Measurements from ENCODE around the gene PPP1R13L.
A peak's percentile ranks its signal among the peaks of the same experiment; 100 is the strongest.
"Not testable (repeated sequence)": the region's sequence is repeated elsewhere in the genome, so short reads cannot be mapped to it uniquely, and the experiment has no call there.

The PPP1R13L gene

DNA sequence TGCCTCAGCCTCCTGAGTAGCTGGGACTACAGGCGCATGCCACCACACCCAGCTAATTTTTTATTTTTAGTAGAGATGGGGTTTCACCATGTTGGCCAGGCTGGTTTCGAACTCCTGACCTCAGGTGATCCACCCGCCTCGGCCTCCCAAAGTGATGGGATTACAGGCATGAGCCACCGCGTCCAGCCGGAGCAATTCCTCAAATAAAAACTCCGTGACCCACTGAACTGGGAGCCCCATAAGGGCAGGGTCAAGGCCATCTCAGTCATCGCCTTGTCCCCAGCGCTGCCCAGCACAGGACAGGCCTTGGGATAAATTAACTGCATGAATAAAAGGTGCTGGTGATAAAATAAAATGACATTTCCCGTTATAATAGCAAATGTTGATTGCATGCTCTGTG is 25.0 kb upstream of the PPP1R13L start:
- not testable (repeated sequence) for DNase-seq

DNA sequence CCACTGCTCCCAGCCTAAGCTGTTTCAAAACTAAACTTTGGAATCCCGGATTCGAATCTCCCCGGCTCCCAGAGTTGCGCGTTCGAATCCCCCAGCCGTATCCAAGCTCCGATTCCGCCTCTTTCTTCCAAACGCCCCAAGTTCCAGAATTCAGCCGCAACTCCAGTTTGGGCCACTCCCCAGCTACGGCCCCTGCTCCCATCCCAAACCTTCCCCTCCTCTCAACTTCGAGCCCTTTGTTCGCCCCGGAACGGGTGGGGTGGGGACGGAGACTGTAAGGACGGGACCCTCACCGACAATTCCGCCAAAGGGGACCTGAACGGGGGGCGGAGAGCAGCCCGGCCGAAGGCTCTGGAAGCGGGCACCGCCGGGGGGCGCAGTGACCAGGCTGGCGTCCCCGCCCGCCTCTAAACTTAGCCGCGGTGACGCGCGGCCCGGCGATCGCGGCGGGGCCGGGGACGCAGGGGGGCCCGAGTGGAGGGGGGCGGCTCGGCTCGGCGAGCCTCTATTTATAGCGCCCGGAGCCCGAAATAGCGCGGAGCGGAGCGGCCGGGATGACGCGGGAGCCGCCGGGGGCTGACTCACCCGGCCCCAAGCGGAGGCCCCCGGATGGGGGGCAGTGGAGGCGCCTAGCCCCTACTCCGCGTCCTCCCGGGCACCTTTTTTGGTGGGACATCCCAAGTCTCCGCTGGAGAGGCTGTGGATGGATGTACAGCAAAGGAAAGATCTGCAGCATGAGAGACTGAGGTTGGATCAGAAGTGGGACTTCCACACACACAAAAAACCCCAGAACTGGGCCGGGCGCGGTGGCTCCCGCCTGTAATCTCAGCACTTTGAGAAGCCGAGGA is 23.7 kb upstream of the PPP1R13L start:
- no peak for DNase-seq

DNA sequence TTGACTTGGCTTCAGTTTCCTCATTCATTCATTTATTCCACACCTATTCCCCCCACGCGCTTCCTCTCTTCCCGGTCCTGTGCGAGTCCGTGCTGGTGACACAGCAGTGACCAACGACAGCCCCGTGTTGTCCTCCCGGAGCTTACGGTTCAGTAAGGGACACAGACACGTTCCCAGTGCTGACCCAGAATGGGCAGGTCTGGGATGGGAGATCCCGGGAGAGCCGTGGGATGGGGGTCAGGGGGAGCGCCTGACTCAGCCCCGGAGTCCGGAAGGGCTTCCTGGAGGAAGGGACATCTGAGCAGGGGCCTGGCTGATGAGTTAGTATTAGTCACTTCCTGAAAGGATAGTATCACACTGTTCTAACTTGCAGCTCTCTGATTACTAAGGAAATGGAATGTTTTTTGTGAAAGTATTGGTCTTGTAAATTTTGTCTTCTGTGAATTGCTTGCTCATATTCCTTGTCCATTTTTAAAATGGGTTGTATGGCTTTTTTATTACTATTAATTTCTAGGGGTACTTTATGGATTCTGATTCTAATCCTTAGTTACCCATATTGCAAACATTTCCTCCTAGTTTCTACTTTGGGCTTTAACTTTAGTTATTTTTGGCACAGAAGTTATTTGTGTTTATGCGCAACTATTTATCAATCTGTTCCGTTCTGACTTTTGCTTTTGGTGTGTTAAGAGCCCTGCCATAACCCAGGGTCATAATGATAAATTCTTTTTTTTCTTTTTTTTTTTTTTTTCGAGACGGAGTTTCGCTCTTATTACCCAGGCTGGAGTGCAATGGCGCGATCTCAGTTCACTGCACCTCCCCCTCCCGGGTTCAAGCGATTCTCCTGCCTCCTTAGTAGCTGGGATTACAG is 19.6 kb upstream of the PPP1R13L start:
- peak; percentile 72 for DNase-seq

DNA sequence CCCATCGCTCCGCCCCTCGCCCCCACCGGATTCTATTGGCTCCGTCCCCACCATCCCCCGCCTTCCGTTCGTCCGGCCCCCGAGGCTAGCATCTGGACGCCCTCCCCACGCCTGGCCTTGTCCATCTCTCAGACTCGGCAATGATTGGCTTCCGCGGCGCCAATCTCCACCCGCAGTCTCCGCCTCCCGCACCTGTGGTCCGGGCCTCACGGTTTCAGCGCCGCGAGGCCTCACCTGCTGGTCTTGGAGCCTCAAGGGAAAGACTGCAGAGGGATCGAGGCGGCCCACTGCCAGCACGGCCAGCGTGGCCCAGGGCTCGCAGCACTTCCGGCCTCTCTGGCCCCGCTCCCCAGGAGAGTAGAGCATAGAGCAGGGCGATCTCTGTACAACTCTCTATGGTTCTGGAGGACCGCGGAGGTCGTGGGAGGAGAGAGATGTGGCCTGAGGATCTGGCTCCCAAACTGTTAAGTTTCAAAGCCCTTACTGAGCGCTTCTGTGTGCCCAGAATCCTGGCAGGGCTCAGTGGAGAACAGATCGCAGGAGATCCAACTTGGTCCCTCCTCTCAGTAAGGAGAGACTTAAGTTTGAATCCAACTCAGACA is 18.8 kb upstream of the PPP1R13L start, which contains the start of gene ERCC1:
Gene ERCC1, minus strand, starts transcription at position 329 of the 602 bp plus-strand sequence. CDS start 543 bp downstream, outside the sequence.
- DNase-seq = peak; percentile 95

DNA sequence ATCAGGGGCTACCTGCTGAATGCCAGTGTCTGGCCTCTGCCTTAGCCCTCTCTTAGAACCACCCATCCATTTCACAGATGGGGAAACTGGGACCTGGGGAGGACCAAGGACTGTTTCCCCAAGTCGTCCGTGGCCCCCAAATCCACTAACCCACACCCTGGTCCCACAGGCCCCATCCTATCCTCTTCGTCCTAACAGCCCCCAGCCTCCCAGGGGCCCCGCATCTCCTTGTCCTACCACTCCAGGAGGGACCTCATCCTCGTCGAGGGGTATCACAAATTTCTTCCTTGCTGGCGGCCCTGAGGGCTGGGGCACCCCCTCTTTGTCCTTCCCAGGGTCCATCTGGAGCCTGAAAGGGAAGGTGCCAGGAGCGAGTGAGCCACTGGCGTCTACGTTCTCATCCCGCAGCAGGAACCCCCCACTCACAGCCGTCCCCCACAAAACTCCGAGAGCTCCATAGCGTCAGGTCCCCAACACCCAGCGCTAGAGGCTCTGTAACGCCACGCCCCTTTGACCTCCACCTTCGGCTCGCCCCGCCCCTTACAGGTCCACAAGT is 18.2 kb upstream of the PPP1R13L start:
- no peak for DNase-seq

DNA sequence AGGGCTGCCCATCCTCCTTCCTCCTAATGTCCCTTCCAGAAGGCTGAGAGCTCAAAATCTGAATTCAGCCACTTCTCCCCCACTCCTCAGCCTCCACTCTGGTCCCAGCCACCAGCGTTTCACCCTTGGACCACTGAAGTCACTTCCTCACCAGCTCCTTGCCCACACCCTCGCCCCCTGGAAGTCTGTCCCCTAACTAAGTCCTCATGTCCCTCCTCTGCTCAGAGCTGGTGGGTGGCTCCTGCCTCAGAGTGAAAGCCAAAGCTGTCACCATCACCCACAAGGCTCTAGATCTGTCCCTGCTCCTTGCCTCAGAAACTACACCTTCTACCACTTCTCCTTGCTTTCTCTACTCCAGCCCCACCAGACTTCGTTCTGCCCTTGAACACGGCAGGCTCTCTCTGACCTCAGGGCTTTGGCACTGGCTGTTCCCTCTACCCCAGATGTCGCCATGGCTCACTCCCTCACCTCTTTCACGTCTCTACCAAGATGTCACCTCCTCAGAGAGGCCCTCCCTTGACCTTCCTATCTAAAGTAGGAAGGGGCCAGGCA is 17.2 kb upstream of the PPP1R13L start:
- DNase-seq = no peak

DNA sequence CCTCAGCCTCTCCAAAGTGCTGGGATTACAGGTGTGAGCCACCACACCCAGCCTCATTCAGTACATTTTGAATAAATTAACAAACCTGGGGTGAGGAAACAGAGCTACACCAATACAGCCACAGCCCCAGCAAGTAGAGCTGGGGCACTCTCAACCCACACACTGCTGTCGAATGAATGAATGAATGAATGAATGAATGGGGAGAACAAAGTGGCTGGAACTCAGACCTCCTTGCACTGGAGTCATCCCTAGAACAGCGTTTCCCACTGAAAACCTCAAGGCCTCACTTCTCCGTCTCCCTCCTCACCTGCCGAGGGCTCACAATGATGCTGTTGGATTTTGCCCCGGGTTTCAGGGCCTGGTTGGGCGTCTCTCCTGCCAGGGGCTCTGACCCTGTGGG is 16.0 kb upstream of the PPP1R13L start:
- no peak for DNase-seq

DNA sequence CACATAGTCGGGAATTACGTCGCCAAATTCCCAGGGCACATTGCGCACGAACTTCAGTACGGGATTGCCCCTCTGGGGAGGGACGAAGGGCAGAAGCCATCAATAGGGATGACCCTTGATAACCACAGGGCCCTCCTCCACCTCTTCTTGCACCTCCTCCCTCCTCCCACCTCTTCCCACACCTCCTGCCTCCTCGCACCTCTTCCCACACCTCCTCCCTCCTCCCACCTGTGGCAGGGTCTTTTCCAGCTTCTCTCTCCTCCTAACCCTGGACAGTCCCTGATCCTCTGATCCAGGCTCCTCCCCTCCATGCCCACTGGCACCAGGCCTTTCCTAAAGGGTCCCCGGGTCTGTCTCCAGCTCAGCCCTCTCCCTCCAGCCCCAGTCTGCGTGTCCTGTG is 15.5 kb upstream of the PPP1R13L start:
- DNase-seq = no peak

DNA sequence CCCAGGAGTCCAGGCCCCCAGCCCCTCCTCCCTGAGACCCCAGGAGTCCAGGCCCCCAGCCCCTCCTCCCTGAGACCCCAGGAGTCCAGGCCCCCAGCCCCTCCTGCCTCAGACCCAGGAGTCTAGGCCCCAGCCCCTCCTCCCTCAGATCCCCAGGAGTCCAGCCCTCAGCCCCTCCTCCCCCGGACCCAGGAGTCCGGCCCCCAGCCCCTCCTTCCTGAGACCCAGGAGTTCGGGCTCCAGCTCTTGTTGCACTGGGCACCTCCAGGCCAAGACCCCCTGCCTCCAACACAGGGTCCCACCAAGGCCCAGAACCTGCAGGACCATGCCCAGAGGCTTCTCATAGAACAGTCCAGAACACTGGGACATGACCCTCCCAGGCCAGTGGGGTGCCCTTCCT is 15.0 kb upstream of the PPP1R13L start:
- no peak for DNase-seq

DNA sequence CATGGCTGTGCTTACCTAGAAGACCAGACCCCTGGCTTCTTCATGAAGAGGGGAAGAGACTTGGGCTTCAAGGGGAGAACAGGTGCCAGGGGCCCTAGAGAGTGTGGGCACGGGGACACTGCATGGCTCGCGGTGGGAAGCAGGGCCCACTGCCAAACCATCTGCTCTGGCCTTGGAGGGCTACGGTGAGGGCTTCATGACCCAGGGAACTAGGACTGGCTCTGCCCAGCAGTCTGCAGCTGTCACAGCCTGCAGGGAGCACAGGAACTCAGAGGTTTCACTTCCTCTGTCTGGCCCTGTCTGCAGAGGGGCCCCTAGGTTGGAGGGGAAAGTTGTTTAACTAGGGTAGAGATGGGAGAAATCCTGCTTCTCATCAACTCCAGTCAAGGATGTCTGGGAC is 14.5 kb upstream of the PPP1R13L start:
- peak; percentile 55 for DNase-seq

DNA sequence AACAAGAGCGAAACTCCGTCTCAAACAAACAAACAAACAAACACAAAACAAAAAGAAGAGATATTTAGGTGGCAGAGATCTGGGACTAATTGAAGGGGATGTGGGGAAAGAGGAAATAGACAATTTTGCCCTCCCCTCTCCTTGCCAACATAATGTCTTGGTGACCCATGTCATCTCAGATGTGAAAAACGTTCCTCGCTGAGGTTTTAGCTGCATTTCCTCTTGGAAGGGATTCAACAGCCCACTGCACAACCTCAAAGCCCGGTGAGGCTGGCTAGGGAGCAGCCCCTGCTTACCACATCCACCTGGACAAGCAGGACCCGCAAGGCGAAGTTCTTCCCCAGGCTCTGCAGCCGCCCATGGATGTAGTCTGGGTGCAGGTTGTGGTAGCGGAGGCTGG is 13.9 kb upstream of the PPP1R13L start:
- no peak for DNase-seq

DNA sequence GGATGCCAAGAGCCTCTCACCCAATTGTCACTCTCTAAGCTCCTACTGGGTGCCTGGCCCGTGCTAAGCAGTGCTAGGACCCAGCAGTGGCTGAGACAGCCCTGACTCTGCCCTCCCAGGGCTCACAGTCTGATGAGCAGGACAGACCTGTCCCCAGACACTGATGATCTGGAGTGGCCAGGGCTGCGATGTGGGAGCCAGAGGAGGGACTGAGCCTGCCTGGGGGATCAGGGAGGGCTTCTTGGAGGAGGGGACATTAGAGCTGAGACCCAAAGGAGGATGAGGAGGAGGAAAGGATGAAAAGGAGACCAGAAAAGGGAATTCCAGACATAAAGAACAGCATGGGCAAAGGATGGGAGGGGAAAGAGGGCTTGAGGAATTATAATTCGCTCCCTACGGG is 12.3 kb upstream of the PPP1R13L start:
- DNase-seq = no peak

DNA sequence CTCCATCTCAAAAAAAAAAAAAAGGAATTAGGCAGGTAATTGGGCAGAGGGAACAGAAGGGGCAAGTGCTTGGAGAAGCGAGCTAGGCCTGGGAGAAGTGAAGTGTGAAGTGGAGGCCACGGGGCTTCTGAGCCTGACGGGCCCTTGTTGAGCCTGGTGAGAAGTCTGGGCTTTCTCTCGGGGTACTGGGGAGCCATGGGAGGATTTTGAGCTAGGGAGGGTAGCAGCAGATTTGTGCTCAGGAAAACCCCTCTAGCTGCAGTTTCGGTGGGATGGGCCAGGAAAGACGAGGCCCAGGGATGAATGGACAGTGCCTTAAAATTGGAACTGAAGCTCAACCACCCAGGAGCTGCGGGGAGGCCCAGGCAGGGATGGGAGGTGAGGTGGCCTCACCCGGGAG is 9.6 kb upstream of the PPP1R13L start:
- DNase-seq = no peak

DNA sequence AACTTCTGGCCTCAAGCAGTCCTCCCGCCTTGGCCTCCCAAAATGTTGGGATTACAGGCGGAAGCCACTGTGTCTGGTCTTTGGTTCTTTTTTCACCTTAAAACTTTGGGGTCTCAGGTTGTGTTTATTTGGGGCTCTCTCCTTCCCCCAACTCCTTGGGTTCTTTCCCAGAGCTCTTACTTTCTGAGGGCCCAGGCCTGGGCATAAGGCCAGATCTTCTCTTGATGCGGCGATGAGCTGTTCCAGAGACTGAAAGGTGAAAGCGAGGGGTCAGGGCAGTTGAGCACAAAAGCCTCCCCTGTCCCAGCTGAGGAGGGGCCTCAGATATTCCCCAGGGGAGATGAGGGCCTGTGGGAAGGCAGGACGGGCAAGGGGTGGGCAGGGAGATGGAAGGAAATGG is 8.6 kb upstream of the PPP1R13L start:
- no peak for DNase-seq

DNA sequence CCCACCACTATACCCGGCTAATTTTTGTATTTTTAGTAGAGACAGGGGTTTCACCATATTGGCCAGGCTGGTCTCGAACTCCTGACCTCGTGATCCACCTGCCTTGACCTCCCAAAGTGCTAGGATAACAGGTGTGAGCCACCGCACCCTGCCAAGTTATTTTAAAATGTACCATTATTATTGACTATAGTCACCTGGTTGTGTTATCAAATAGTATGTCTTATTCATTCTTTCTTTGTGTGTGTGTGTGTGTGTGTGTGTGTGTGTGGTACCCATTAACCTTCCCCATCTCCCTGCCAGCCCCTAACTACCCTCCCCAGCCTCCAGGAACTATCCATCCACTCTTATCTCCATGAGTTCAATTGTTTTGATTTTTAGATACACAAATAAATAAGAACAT is 5.5 kb upstream of the PPP1R13L start:
- not testable (repeated sequence) for DNase-seq

DNA sequence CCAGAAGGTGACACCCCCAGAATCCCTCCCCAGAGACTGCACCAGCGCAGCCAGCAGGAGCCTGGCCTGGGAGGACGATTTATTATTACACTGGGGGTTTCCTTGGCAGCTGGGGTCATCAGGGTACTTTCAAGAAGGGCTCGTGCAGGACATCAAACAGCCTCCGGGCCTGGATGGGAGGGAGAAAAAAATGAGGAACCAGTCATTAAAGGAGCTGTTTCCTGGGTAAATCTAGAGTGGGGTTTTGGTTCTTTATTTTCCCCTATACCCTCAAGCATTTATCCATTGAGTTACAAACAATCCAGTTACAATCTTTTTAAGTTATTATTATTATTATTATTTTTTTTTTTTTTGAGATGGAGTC is 4.7 kb upstream of the PPP1R13L start:
- DNase-seq = no peak

DNA sequence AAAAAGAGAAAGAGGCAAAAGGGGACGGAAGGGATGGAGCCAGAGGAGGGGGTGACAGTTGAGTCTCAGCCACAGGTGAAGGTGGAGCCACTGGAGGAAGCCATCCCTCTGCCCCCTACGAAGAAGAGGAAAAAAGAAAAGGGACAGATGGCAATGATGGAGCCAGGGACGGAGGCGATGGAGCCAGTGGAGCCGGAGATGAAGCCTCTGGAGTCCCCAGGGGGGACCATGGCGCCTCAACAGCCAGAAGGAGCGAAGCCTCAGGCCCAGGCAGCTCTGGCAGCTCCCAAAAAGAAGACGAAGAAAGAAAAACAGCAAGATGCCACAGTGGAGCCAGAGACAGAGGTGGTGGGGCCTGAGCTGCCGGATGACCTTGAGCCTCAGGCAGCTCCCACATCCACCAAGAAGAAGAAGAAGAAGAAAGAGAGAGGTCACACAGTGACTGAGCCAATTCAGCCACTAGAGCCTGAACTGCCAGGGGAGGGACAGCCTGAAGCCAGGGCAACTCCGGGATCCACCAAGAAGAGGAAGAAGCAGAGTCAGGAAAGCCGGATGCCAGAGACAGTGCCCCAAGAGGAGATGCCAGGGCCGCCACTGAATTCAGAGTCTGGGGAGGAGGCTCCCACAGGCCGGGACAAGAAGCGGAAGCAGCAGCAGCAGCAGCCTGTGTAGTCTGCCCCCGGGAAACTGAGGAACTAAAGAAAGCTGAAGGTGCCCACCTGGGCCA is 4.1 kb upstream of the PPP1R13L start:
- DNase-seq = no peak

DNA sequence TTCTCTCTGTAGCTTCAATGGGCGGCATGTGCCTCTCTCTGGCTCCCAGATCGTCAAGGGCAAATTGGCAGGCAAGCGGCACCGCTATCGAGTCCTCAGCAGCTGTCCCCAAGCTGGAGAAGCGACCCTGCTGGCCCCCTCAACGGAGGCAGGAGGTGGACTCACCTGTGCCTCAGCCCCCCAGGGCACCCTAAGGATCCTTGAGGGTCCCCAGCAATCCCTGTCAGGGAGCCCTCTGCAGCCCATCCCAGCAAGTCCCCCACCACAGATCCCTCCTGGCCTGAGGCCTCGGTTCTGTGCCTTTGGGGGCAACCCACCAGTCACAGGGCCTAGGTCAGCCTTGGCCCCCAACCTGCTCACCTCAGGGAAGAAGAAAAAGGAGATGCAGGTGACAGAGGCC is 3.3 kb upstream of the PPP1R13L start:
- DNase-seq = no peak

DNA sequence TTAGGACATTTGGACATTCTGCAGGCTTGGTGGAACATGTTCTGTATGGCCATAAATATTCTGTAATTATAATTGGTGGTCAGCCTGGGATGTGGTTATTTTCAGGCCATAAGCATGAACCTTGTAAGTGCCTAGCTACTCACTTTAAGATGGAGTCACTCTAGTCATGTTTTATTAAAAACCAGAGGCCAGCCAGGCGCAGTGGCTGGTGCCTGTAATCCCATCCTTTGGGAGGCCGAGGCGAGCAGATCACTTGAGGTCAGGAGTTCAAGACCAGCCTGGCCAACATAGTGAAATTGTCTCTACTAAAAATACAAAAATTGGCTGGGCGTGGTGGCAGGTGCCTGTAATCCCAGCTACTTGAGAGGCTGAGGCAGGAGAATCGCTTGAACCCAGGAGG is 2.7 kb upstream of the PPP1R13L start:
- DNase-seq = not testable (repeated sequence)

DNA sequence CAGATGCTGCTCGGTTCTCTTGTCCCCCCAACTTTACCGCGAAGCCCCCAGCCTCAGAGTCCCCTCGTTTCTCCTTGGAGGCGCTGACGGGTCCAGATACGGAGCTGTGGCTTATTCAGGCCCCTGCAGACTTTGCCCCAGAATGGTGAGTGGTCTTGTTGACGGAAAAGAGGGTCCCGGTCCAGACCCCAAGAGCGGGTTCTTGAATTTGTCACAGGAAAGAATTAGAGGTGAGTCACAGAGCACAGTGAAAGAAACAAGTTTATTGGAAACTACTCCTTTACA is 2.2 kb upstream of the PPP1R13L start:
- no peak for DNase-seq

DNA sequence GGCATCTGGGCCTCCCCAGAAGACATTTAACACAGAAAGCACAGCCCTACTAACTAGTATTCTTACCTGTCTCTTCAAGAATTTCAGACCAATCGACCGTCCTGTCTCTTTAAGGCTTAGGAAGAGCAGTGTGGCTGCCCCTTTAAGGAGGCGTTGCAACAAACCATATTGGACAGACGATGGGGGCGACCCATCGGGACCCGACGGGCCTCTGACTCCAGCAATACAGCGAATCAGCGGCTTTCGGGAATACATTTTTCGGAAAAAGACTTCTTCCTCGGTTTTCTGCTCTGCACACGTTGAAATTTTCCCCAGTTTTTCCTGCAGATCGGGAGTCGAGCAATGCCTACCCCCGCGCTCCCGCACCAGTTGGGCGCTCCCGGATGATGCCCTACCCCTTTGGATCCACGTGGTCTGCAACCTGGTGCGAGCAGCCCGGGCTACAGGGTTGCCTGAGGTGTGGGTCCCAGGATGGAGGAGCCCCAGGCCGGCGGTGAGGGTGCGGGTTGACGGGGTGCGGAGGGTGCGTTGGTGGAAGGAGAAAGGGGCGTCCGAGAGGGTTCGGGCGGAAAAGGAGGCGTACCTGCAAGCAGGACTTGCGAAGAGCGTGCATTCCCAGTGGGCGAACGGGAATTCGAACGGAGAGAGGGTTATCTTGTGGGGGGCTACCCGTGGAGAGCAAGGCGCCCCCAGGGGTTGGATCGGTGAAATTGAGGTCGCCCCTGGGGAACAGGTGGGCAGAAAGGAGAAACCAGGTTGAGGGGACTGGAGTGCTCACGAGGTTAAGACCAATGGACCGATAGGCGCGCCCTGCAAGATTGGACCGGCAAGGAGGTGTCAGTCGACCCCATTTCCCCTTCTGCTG is 1.6 kb upstream of the PPP1R13L start, which contains the start of gene POLR1G:
Gene POLR1G, plus strand, starts transcription at position 419 of the 865 bp plus-strand sequence. Its CDS starts 53 bp downstream, at position 472.
- DNase-seq = peak; percentile 90
